ENCODE measurements around the gene PPP1R26. TPM values are rescaled to one million over a fixed set of nuclear protein-coding genes. Genes with fewer than 3 reads are reported as not detected.
A peak's percentile ranks its signal among the peaks of the same experiment; 100 is the strongest.

PPP1R26 gene
- total and polyA plus RNA-seq, 2 of the 13 experiments (the other 11 are each of a cell fraction or from before 2014, with no cell fraction given), result 8.6 to 11.6 TPM

DNA sequence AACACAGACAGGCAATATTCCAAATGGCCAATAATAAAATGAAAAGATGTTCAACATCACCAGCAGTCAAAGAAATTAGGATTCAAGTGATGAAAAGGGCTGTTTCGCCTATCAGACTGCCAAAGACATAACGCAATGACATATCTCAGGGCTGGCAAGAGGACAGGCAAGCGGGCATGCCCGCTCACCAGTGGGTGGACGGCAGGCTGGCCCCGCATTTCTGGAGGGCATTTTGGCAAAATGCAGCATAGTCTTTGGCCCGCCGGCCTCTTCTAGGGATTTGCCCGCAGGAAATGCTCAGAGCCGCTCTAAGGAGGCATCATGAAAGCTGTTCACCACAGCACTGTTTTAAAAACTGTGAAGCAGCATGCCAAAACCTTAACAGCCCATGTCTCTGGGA is 1.4 kb upstream of the PPP1R26 start:
- H2AFZ ChIP-seq (ENCODE audit: low read length), result no peak overlapping the region
- FAIRE-seq, result no peak
- H3K79me2 ChIP-seq (ENCODE audit: insufficient read depth, low read length), result peaks cover 16% of the 10 kb centered on the region
- TF ChIP-seq YEATS2 (CRISPR knock-in tag; IDR thresholded peaks at IDR 0.05; ENCODE audit: borderline replicate concordance), result no peak
- peak overlapping the region; percentile 58 for H3K27ac ChIP-seq (ENCODE audit: extremely low read length, insufficient read depth, low read length)
- no peak overlapping the region for H3K4me3 ChIP-seq (replicated peaks in 1 of 3; ENCODE audit: insufficient read depth in 1 of 3, low read depth in 2 of 3, low read length in 3 of 3)
- ChIA-PET CTCF (ENCODE audit: low intra/inter-chr PET ratio, low total read pairs) (no interaction called here), POLR2A (no interaction called here)
- no peak overlapping the region for H3K9ac ChIP-seq (ENCODE audit: insufficient read depth, low read depth, low read length)
- intact Hi-C loops (cut with micrococcal nuclease; ENCODE audit: unreplicated experiment) (no loop called here), in situ Hi-C loops (cut with HindIII; ENCODE audit: extremely low pct_ligation_motif_present, low pct_unique_long_range_greater_than_20kb) (no loop called here)
- no peak for ATAC-seq
- peaks cover 49% of the 10 kb centered on the region for H3K4me1 ChIP-seq (ENCODE audit: insufficient read depth, low read length)
- H3K9me3 ChIP-seq (ENCODE audit: low read length), result no peaks in the 10 kb centered on the region
- no TSS peak for BruUV-seq (replicated peaks)
- H4K20me1 ChIP-seq (ENCODE audit: insufficient read depth, low read length), result peaks cover 4% of the 10 kb centered on the region
- H3K4me2 ChIP-seq (ENCODE audit: low read depth, low read length), result no peak overlapping the region
- H3K36me3 ChIP-seq (replicated peaks in 1 of 2; ENCODE audit: control insufficient read depth in 1 of 2, insufficient read depth in 2 of 2, low read length in 2 of 2), result peaks cover 0 to under 1% of the 10 kb centered on the region in 2 experiments; a peak in 1 of 5 replicates
- H3K27me3 ChIP-seq (ENCODE audit: control insufficient read depth in 1 of 2, insufficient read depth in 2 of 2, low read length in 2 of 2), result no peaks in the 10 kb centered on the region; a peak in 1 of 5 replicates
- no peak for DNase-seq (ENCODE audit: low spot score)
- WGBS (ENCODE audit: low lambda C conversion rate), result 84% methylated on average over 8 of the region's 10 CpGs

DNA sequence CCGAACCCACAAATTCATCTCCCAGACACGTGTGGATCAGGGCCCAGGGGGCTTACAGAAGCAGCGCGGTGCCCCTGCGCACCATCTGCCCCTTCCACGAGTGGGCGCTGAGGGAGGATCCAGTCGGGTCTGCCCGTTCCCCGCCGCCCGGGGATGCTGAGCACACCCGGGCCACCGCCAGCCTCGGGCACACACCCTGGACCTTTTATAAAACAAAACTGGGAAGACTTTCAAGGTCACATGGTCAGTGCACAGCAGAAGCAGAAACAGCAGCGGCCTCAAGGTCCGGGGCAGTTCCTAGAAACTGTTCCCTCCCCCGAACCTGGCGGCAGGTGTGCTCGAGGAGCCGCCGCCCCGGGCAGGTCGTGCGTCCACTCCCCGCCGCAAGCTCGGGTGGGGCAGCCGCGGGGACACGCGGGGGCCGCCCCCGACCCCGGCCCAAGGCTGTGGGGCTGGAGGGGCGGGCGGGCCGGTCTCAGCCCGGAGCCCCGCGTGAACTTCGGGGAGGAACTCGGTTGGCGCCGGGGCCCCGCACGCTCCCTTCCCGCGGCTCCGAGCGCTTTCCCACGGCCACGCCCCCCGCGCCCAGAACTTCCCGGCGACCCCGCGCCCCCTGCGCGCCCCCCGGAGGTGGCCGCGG is 633 bp upstream of the PPP1R26 start:
- H3K4me3 ChIP-seq (replicated peaks in 1 of 3; ENCODE audit: insufficient read depth in 1 of 3, low read depth in 2 of 3, low read length in 3 of 3), result peak overlapping the region; percentile 55 to 97 (median 71)
- peaks cover under 1 to 8% of the 10 kb centered on the region in 2 experiments; a peak in 4 of 5 replicates for H3K36me3 ChIP-seq (replicated peaks in 1 of 2; ENCODE audit: control insufficient read depth in 1 of 2, insufficient read depth in 2 of 2, low read length in 2 of 2)
- H3K27me3 ChIP-seq (ENCODE audit: control insufficient read depth in 1 of 2, insufficient read depth in 2 of 2, low read length in 2 of 2), result no peaks in the 10 kb centered on the region; a peak in 1 of 5 replicates
- H3K4me2 ChIP-seq (ENCODE audit: low read depth, low read length), result peak overlapping the region; percentile 72
- H3K4me1 ChIP-seq (ENCODE audit: insufficient read depth, low read length), result peaks cover 49% of the 10 kb centered on the region
- peak overlapping the region; percentile 72 for H3K9ac ChIP-seq (ENCODE audit: insufficient read depth, low read depth, low read length)
- ATAC-seq, result peak; percentile 58
- CTCF ChIA-PET (ENCODE audit: low intra/inter-chr PET ratio, low total read pairs), result no interaction called here
- in situ Hi-C loops (cut with HindIII; ENCODE audit: extremely low pct_ligation_motif_present, low pct_unique_long_range_greater_than_20kb) (no loop called here), intact Hi-C loops (cut with micrococcal nuclease; ENCODE audit: unreplicated experiment) (no loop called here)
- BruUV-seq (replicated peaks), result no TSS peak
- peaks cover 4% of the 10 kb centered on the region for H4K20me1 ChIP-seq (ENCODE audit: insufficient read depth, low read length)
- peak; percentile 45 for DNase-seq (ENCODE audit: low spot score)
- 0% methylated on average over 10 of the region's 64 CpGs for WGBS (ENCODE audit: low lambda C conversion rate)
- H3K79me2 ChIP-seq (ENCODE audit: insufficient read depth, low read length), result peaks cover 16% of the 10 kb centered on the region
- peak overlapping the region; percentile 58 for H3K27ac ChIP-seq (ENCODE audit: extremely low read length, insufficient read depth, low read length)
- no peak for FAIRE-seq
- POLR2A ChIA-PET, result no interaction called here
- H3K9me3 ChIP-seq (ENCODE audit: low read length), result no peaks in the 10 kb centered on the region
- no peak overlapping the region for H2AFZ ChIP-seq (ENCODE audit: low read length)
- TF ChIP-seq AGO2 (optimal IDR thresholded peaks at IDR 0.05; ENCODE audit: low read depth, low read length) (peak; percentile 51), ZNF354B (CRISPR knock-in tag; IDR thresholded peaks at IDR 0.05) (no peak), NRL (CRISPR knock-in tag; IDR thresholded peaks at IDR 0.05; ENCODE audit: borderline replicate concordance) (no peak), ZBTB1 (CRISPR knock-in tag; IDR thresholded peaks at IDR 0.05; ENCODE audit: borderline replicate concordance) (no peak), KDM1A (CRISPR knock-in tag; IDR thresholded peaks at IDR 0.05) (no peak), POLR2A (IDR thresholded peaks at IDR 0.05; ENCODE audit: insufficient read depth in 1 of 2, low read depth in 2 of 2, low read length in 2 of 2) (0 out of 4 replicates have a peak, but pooled peaks of 1 of the 2 experiments have one; percentile 30), ETV6 (CRISPR knock-in tag; conservative IDR thresholded peaks at IDR 0.05) (no peak), RORA (CRISPR knock-in tag; IDR thresholded peaks at IDR 0.05) (no peak), ZFP90 (CRISPR knock-in tag; IDR thresholded peaks at IDR 0.05; ENCODE audit: borderline replicate concordance) (no peak), ONECUT2 (CRISPR knock-in tag; IDR thresholded peaks at IDR 0.05) (no peak), STAG1 (CRISPR knock-in tag; IDR thresholded peaks at IDR 0.05) (peak; percentile 16; the same call in 1 of the 2 replicates), YEATS4 (CRISPR knock-in tag; IDR thresholded peaks at IDR 0.05; ENCODE audit: borderline replicate concordance) (peak; percentile 46; the same call in 1 of the 2 replicates), NFYB (CRISPR knock-in tag; IDR thresholded peaks at IDR 0.05) (no peak), POLR2G (IDR thresholded peaks at IDR 0.05; ENCODE audit: low read depth, low read length) (0 out of 2 replicates have a peak, but pooled peaks have one; percentile 42), RAD21 (CRISPR knock-in tag; IDR thresholded peaks at IDR 0.05) (no peak), HNRNPH1 (optimal IDR thresholded peaks at IDR 0.05; ENCODE audit: low read depth, low read length) (no peak), MTA3 (CRISPR knock-in tag; IDR thresholded peaks at IDR 0.05) (no peak), ZNF558 (CRISPR knock-in tag; IDR thresholded peaks at IDR 0.05; ENCODE audit: borderline replicate concordance) (no peak), ZNF768 (CRISPR knock-in tag; IDR thresholded peaks at IDR 0.05) (peak; percentile 71), ZNF207 (IDR thresholded peaks at IDR 0.05; ENCODE audit: borderline replicate concordance) (no peak), ARNT (IDR thresholded peaks at IDR 0.05) (no peak), SP5 (CRISPR knock-in tag; IDR thresholded peaks at IDR 0.05; ENCODE audit: borderline replicate concordance, low read depth) (0 out of 2 replicates have a peak, but pooled peaks have one; percentile 3)

Data from HepG2 (cell line).